Stimulated activated CD4-positive, alpha-beta T cell treated with anti-CD3 and anti-CD28 coated beads, Interleukin-2, amount 100 ng/mL, for 48 hours (primary cell): ENCODE results near the gene MARK4.

Source experiments
- DNase-seq, 2 donors: peaks; one replicate each; pipeline ENCODE4 v3.0.0-alpha.2; 2020

The MARK4 gene

GRCh38 chr19:45344621-45345505 lies 93.8 kb downstream of the MARK4 start:
- no peak for DNase-seq

- no peak for DNase-seq
These were observed 94.4 kb downstream of the MARK4 start for GRCh38 chr19:45345506-45345860.

GRCh38 chr19:45346449-45346848 lies 95.4 kb downstream of the MARK4 start:
- no peak for DNase-seq

- DNase-seq = no peak
These were observed 96.7 kb downstream of the MARK4 start for GRCh38 chr19:45347570-45348366.

- DNase-seq = no peak
These were observed 97.5 kb downstream of the MARK4 start for GRCh38 chr19:45348367-45349125.

- no peak for DNase-seq
These were observed 98.0 kb downstream of the MARK4 start for GRCh38 chr19:45349126-45349415.

- no peak for DNase-seq
These were observed 98.4 kb downstream of the MARK4 start for GRCh38 chr19:45349430-45349941.

GRCh38 chr19:45350477-45351058 lies 99.5 kb downstream of the MARK4 start:
- no peak for DNase-seq

GRCh38 chr19:45351401-45351952 lies 100.4 kb downstream of the MARK4 start:
- no peak for DNase-seq

GRCh38 chr19:45352062-45352461 lies 101.0 kb downstream of the MARK4 start:
- no peak for DNase-seq

- no peak for DNase-seq
These were observed 101.4 kb downstream of the MARK4 start for GRCh38 chr19:45352471-45352870.

- no peak for DNase-seq
These were observed 102.1 kb downstream of the MARK4 start for GRCh38 chr19:45352914-45353796.

- no peak for DNase-seq
These were observed 103.3 kb downstream of the MARK4 start for GRCh38 chr19:45354241-45354842.
